ENCODE data around the gene ZNF268.

DNA sequence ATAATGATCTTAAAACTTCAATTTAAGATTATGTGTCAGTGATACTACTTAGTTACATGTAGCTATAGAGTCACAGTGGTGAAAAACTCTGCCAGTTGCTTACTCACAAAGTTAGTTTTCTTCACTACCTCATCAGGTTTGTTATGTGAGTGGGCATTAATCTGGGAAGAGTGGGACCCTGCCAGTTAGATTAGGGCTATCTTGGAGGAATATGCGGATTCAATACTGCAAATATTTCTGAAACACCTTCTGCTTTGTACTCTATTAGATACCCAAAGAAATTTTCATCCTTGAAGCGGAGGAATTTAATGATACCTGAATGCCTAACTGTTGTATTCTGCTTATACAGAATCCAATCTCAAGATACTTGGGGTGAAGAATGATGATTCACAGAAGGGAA is 25.1 kb downstream of the ZNF268 start:
- TF ChIP-seq, protein P1, sequence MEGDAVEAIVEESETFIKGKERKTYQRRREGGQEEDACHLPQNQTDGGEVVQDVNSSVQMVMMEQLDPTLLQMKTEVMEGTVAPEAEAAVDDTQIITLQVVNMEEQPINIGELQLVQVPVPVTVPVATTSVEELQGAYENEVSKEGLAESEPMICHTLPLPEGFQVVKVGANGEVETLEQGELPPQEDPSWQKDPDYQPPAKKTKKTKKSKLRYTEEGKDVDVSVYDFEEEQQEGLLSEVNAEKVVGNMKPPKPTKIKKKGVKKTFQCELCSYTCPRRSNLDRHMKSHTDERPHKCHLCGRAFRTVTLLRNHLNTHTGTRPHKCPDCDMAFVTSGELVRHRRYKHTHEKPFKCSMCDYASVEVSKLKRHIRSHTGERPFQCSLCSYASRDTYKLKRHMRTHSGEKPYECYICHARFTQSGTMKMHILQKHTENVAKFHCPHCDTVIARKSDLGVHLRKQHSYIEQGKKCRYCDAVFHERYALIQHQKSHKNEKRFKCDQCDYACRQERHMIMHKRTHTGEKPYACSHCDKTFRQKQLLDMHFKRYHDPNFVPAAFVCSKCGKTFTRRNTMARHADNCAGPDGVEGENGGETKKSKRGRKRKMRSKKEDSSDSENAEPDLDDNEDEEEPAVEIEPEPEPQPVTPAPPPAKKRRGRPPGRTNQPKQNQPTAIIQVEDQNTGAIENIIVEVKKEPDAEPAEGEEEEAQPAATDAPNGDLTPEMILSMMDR (IDR thresholded peaks at IDR 0.05): no peak
- TF ChIP-seq EZH2 (IDR thresholded peaks at IDR 0.05) (no peak), EZH2phosphoT487 (IDR thresholded peaks at IDR 0.05) (no peak)

Measured in neural progenitor cell (in vitro differentiated cells).